Bronchial epithelial cell (primary cell): ENCODE results near the gene DDRGK1. TPM values are rescaled to one million over a fixed set of nuclear protein-coding genes. Genes with fewer than 3 reads are reported as not detected.

Source experiments
- DNase-seq: peaks from one replicate; pipeline ENCODE4 v3.0.0-alpha.2; 2010; ENCODE audit warnings: low read depth
- FAIRE-seq: peaks from 2 replicates; lab custom pipeline; 2011; peaks lifted over from hg19 to GRCh38; lab: Jason Lieb, UNC
- H3K27me3 ChIP-seq: 2 replicates; pipeline ENCODE4 v1.5.1; 2011; ENCODE audit warnings: low read length; ENCODE audit not compliant: control insufficient read depth, insufficient read depth
- H3K36me3 ChIP-seq: 2 replicates; pipeline ENCODE4 v1.5.1; 2011; ENCODE audit warnings: low read length; ENCODE audit not compliant: control insufficient read depth, insufficient read depth
- H3K4me3 ChIP-seq: 2 replicates; pipeline ENCODE4 v1.5.1; 2011; ENCODE audit warnings: mild to moderate bottlenecking, low read depth, low read length, control low read depth
- CTCF ChIP-seq: IDR thresholded peaks from 2 replicates; pipeline ENCODE4 v1.5.1; 2011; ENCODE audit warnings: mild to moderate bottlenecking, moderate library complexity, low read length, control low read depth, inconsistent platforms; ENCODE audit not compliant: insufficient read depth, severe bottlenecking
- total RNA-seq: library from RNA; depleted of rRNA; stranded (reverse); fragments of >200 nt; gene quantifications from 2 replicates; pipeline ENCODE4 v1.2.1, GENCODE V29; 2014

DDRGK1 gene
- total RNA-seq: 57.6 and 72.7 TPM in 2 replicates

- DNase-seq: peak; percentile 66
- peaks cover 12% of the 10 kb centered on the region for H3K36me3 ChIP-seq
- FAIRE-seq: no peak
- H3K27me3 ChIP-seq: no peaks in the 10 kb centered on the region
- TF ChIP-seq CTCF: no peak
- peak within 1 kb of the TSS; percentile 95 for H3K4me3 ChIP-seq
These were observed at the start of gene DDRGK1 for GRCh38 chr20:3204124-3204794. DDRGK1 (minus strand) TSS chr20:3204682; CDS start chr20:3204627, 55 bp downstream.

GRCh38 chr20:3251806-3252205 is 47.3 kb upstream of the DDRGK1 start:
- FAIRE-seq (no peak), DNase-seq (no peak)
- peaks cover 20% of the 10 kb centered on the region for H3K36me3 ChIP-seq
- no peaks in the 10 kb centered on the region for H3K27me3 ChIP-seq
- TF ChIP-seq CTCF: no peak
- no peak overlapping the region for H3K4me3 ChIP-seq

- no peak overlapping the region for H3K4me3 ChIP-seq
- H3K36me3 ChIP-seq: peaks cover 9% of the 10 kb centered on the region
- DNase-seq (no peak), FAIRE-seq (no peak)
- no peaks in the 10 kb centered on the region for H3K27me3 ChIP-seq
- peak; percentile 63 for TF ChIP-seq CTCF
These were observed 45.6 kb upstream of the DDRGK1 start for GRCh38 chr20:3250091-3250504.

GRCh38 chr20:3248993-3249347 is 44.5 kb upstream of the DDRGK1 start:
- FAIRE-seq: no peak

GRCh38 chr20:3248167-3248992 is 43.9 kb upstream of the DDRGK1 start:
- DNase-seq: peak; percentile 28
- FAIRE-seq: no peak
- no peak overlapping the region for H3K4me3 ChIP-seq
- H3K36me3 ChIP-seq: peaks cover 5% of the 10 kb centered on the region
- no peaks in the 10 kb centered on the region for H3K27me3 ChIP-seq
- TF ChIP-seq CTCF: peak; percentile 16

More at GRCh38 chr20:3248993-3249347, 44.5 kb upstream of the DDRGK1 start:
- Histone ChIP-seq H3K36me3 (peaks cover 5% of the 10 kb centered on the region), H3K4me3 (no peak overlapping the region), H3K27me3 (no peaks in the 10 kb centered on the region)
- DNase-seq: no peak
- no peak for TF ChIP-seq CTCF
